Lung (tissue), 12 donors: ENCODE results near the gene F2. TPM values are rescaled to one million over a fixed set of nuclear protein-coding genes. Genes with fewer than 3 reads are reported as not detected.

Source experiments
- ATAC-seq: fragments of 200-7000 bp; cut with Tn5 transposase; one replicate; pipeline ENCODE4 v1.9.1; 2020; ENCODE audit warnings: moderate number of reproducible peaks; ENCODE audit not compliant: insufficient read depth, low FRiP score
- DNase-seq, 3 donors: peaks; one replicate each; pipeline ENCODE4 v3.0.0-alpha.2; 2013 to 2017
- H3K27ac ChIP-seq, 2 donors: one replicate each; pipeline ENCODE4 v1.5.1; 2013; ENCODE audit warnings: mild to moderate bottlenecking in 2 of 2, moderate library complexity in 2 of 2, control low read depth in 1 of 2, inconsistent platforms in 1 of 2, low read depth in 1 of 2, low read length in 1 of 2
- H3K27me3 ChIP-seq, 3 donors: one replicate each; pipeline ENCODE4 v1.5.1; 2013; ENCODE audit warnings: low read length in 2 of 3; ENCODE audit not compliant: control insufficient read depth in 3 of 3, insufficient read depth in 3 of 3
- H3K36me3 ChIP-seq, 4 donors: one replicate each; pipeline ENCODE4 v1.5.1; 2013; ENCODE audit warnings: low read length in 4 of 4, mild to moderate bottlenecking in 1 of 4, moderate library complexity in 1 of 4; ENCODE audit not compliant: control insufficient read depth in 4 of 4, insufficient read depth in 4 of 4
- H3K4me1 ChIP-seq, 5 donors: one replicate each; pipeline ENCODE4 v1.5.1; 2013; ENCODE audit warnings: low read length in 5 of 5, mild to moderate bottlenecking in 2 of 5, moderate library complexity in 1 of 5; ENCODE audit not compliant: control insufficient read depth in 5 of 5, insufficient read depth in 5 of 5
- H3K4me3 ChIP-seq: one replicate; pipeline ENCODE4 v1.5.1; 2013; ENCODE audit warnings: mild to moderate bottlenecking, control low read depth, moderate library complexity
- H3K9ac ChIP-seq, 2 donors: one replicate each; pipeline ENCODE4 v1.5.1; 2013; ENCODE audit warnings: low read length in 2 of 2, control low read depth in 1 of 2; ENCODE audit not compliant: insufficient read depth in 1 of 2
- H3K9me3 ChIP-seq, 4 donors: one replicate each; pipeline ENCODE4 v1.5.1; 2013; ENCODE audit warnings: low read length in 3 of 4, mild to moderate bottlenecking in 1 of 4, moderate library complexity in 1 of 4; ENCODE audit not compliant: control insufficient read depth in 4 of 4, insufficient read depth in 3 of 4
- CTCF ChIP-seq: IDR thresholded peaks from 2 replicates; pipeline ENCODE4 v1.5.1; 2012; ENCODE audit warnings: mild to moderate bottlenecking; ENCODE audit errors: control extremely low read depth, extremely low read depth
- WGBS, 2 donors: extraction: QIAGEN DNeasy Blood & Tissue Kit; methylation state at CpG; one replicate each; pipeline ENCODE4 v1.1.7; 2013; 5-methylcytosine and 5-hydroxymethylcytosine counted together
- polyA plus RNA-seq, 2 donors: library from polyadenylated mRNA; stranded (reverse); fragments of 200-250 nt; gene quantifications; one replicate each; pipeline ENCODE4 v1.2.1, GENCODE V29; 2013
- total RNA-seq, 2 donors: library from RNA; depleted of rRNA in 1 of 2; stranded (reverse); fragments of >200 nt in 1 of 2; gene quantifications; one replicate each; pipeline ENCODE4 v1.2.1, GENCODE V29; 2014 to 2021
- donor health status: control.
- donor health status: control.
- donor health status: Bipolar disorder and iron deficiency.
- donor health status: healthy.
- donor health status: DM: yes; HTN: yes; CAD: no.

F2 gene
- total and polyA plus RNA-seq, 4 donors: 0.01 to 0.40 (median 0.26) TPM; not detected in 1

GRCh38 chr11:46681814-46682213 is 37.2 kb upstream of the F2 start:
- H3K4me1 ChIP-seq: peaks cover 0 to 3% (median 2%) of the 10 kb centered on the region in 5 donors
- WGBS, 2 donors: 96 to 97% methylated on average over 11 of the region's 11 CpGs
- ATAC-seq: no peak
- no peak overlapping the region for H3K4me3 ChIP-seq
- DNase-seq: no peak
- H3K36me3 ChIP-seq: peaks cover 10 to 58% (median 20%) of the 10 kb centered on the region in 4 donors
- H3K27ac ChIP-seq: no peak overlapping the region
- H3K27me3 ChIP-seq: no peaks in the 10 kb centered on the region
- no peak overlapping the region for H3K9ac ChIP-seq
- no peak for TF ChIP-seq CTCF
- H3K9me3 ChIP-seq: no peaks in the 10 kb centered on the region

- Histone ChIP-seq H3K27ac (peak overlapping the region in 1 of 2 donors; percentile 10), H3K9me3 (no peaks in the 10 kb centered on the region), H3K36me3 (peaks cover 13 to 61% (median 20%) of the 10 kb centered on the region in 4 donors), H3K4me1 (peaks cover 0 to 15% (median 4%) of the 10 kb centered on the region in 5 donors), H3K4me3 (no peak overlapping the region), H3K9ac (no peak overlapping the region), H3K27me3 (no peaks in the 10 kb centered on the region)
- no peak for TF ChIP-seq CTCF
- 95 to 96% methylated on average over 11 of the region's 11 CpGs for WGBS, 2 donors
- ATAC-seq (no peak), DNase-seq (no peak)
These were observed 36.0 kb upstream of the F2 start for GRCh38 chr11:46682773-46683752.

GRCh38 chr11:46684367-46684766 is 34.6 kb upstream of the F2 start:
- no peak for ATAC-seq

More at GRCh38 chr11:46684367-46684766, 34.6 kb upstream of the F2 start:
- Histone ChIP-seq H3K4me3 (no peak overlapping the region), H3K27me3 (no peaks in the 10 kb centered on the region), H3K4me1 (peaks cover 0 to 18% (median 4%) of the 10 kb centered on the region in 5 donors), H3K9me3 (no peaks in the 10 kb centered on the region), H3K36me3 (peaks cover 14 to 54% (median 20%) of the 10 kb centered on the region in 4 donors), H3K27ac (peak overlapping the region in 1 of 2 donors; percentile 47), H3K9ac (no peak overlapping the region)
- 80% methylated on average over 3 of the region's 3 CpGs for WGBS, 2 donors
- DNase-seq: no peak
- no peak for TF ChIP-seq CTCF
